ENCODE measurements around the gene TEN1. TPM values are rescaled to one million over a fixed set of nuclear protein-coding genes. Genes with fewer than 3 reads are reported as not detected.
A peak's percentile ranks its signal among the peaks of the same experiment; 100 is the strongest.

TEN1 gene
- total and polyA plus RNA-seq, 2 of the 13 experiments (the other 11 are each of a cell fraction or from before 2014, with no cell fraction given), result 18.0 to 21.3 TPM

GRCh38 chr17:76014925-76015261, 35.9 kb downstream of the TEN1 start:
- Histone ChIP-seq H3K27me3 (ENCODE audit: control insufficient read depth in 1 of 2, insufficient read depth in 2 of 2, low read length in 2 of 2) (no peaks in the 10 kb centered on the region), H3K9ac (ENCODE audit: insufficient read depth, low read depth, low read length) (no peak overlapping the region), H3K4me1 (ENCODE audit: insufficient read depth, low read length) (peaks cover 5% of the 10 kb centered on the region; the same call in 1 of the 2 replicates), H2AFZ (ENCODE audit: low read length) (no peak overlapping the region), H4K20me1 (ENCODE audit: insufficient read depth, low read length) (no peaks in the 10 kb centered on the region), H3K36me3 (replicated peaks in 1 of 2; ENCODE audit: control insufficient read depth in 1 of 2, insufficient read depth in 2 of 2, low read length in 2 of 2) (peaks cover 4 to 5% of the 10 kb centered on the region in 2 experiments; a peak in 4 of 5 replicates), H3K79me2 (ENCODE audit: insufficient read depth, low read length) (no peaks in the 10 kb centered on the region), H3K4me2 (ENCODE audit: low read depth, low read length) (no peak overlapping the region), H3K9me3 (ENCODE audit: low read length) (no peaks in the 10 kb centered on the region), H3K27ac (ENCODE audit: extremely low read length, insufficient read depth, low read length) (no peak overlapping the region), H3K4me3 (replicated peaks in 1 of 3; ENCODE audit: insufficient read depth in 1 of 3, low read depth in 2 of 3, low read length in 3 of 3) (no peak overlapping the region)
- 98% methylated on average over 8 of the region's 26 CpGs for WGBS (ENCODE audit: low lambda C conversion rate)
- TF ChIP-seq ZFP91 (CRISPR knock-in tag; IDR thresholded peaks at IDR 0.05; ENCODE audit: borderline replicate concordance), result no peak
- 0 out of 2 replicates have a peak, but pooled peaks have one; percentile 44 for TF ChIP-seq ZNF589 (CRISPR knock-in tag; conservative IDR thresholded peaks at IDR 0.05)
- TF ChIP-seq FOXM1 (CRISPR knock-in tag; IDR thresholded peaks at IDR 0.05), result no peak
- TF ChIP-seq ZNF34 (CRISPR knock-in tag; IDR thresholded peaks at IDR 0.05; ENCODE audit: borderline replicate concordance), result no peak
- no peak for TF ChIP-seq ATRX (CRISPR knock-in tag; IDR thresholded peaks at IDR 0.05; ENCODE audit: borderline replicate concordance)
- TF ChIP-seq ZFYVE20 (CRISPR knock-in tag; IDR thresholded peaks at IDR 0.05; ENCODE audit: borderline replicate concordance, low read depth), result 0 out of 2 replicates have a peak, but pooled peaks have one; percentile 35
- DNase-seq (ENCODE audit: low spot score), result no peak
- intact Hi-C loops (cut with micrococcal nuclease; ENCODE audit: unreplicated experiment) (loop anchor here (1.0 to 2.0 kb wide), 2 partner anchors 42 to 167 kb away; no protein-coding TSS in a partner anchor), in situ Hi-C loops (cut with HindIII; ENCODE audit: extremely low pct_ligation_motif_present, low pct_unique_long_range_greater_than_20kb) (no loop called here)
- ChIA-PET POLR2A (interaction anchor here (1.0 to 2.0 kb wide), 5 partner anchors 11 to 139 kb away, joined by 3 to 9 read pairs (median 4); partner anchors contain the start of gene EVPL), CTCF (ENCODE audit: low intra/inter-chr PET ratio, low total read pairs) (interaction anchor here (1.2 to 1.9 kb wide), 3 partner anchors 9 to 265 kb away, joined by 4 to 7 read pairs (median 6); no protein-coding TSS in a partner anchor)
- BruUV-seq (replicated peaks), result no TSS peak
- FAIRE-seq, result no peak
- ATAC-seq, result no peak

Data from HepG2 (cell line).